H1 (cell line): Measurements from ENCODE around the gene LSM5.

ENCODE experiments used
- CHD1 ChIP-seq: IDR thresholded peaks from 2 replicates; pipeline ENCODE4 v1.6.1; 2012; ENCODE audit warnings: low read depth, low read length, improper control_type of control experiment
- EZH2 ChIP-seq: fragments of 200-600 bp; sonication (generic); IDR thresholded peaks from 2 replicates; pipeline ENCODE4 v1.7.1; 2012; ENCODE audit warnings: low read depth, mild to moderate bottlenecking, moderate library complexity, low read length, inconsistent platforms; ENCODE audit not compliant: severe bottlenecking
- JUN ChIP-seq: IDR thresholded peaks from 2 replicates; pipeline ENCODE4 v1.6.1; 2011; ENCODE audit warnings: low read depth, mild to moderate bottlenecking, improper control_type of control experiment, low read length
- POLR2A ChIP-seq, 2 experiments: IDR thresholded peaks; 1 replicate in 1 of 2; 2 replicates in 1 of 2; pipeline ENCODE4 v1.6.1; 2011; ENCODE audit warnings: low read depth in 2 of 2, low read length in 2 of 2, mild to moderate bottlenecking in 2 of 2; ENCODE audit errors: control extremely low read depth in 1 of 2
- POLR2AphosphoS5 ChIP-seq: IDR thresholded peaks from 2 replicates; pipeline ENCODE4 v1.6.1; 2011; ENCODE audit warnings: low read depth, low read length
- SIN3A ChIP-seq, 2 experiments: IDR thresholded peaks in 1 of 2; conservative IDR thresholded peaks in 1 of 2; 2 replicates each; pipeline ENCODE4 v1.6.1; 2011 to 2012; ENCODE audit warnings: low read length in 2 of 2, improper control_type of control experiment in 1 of 2, low read depth in 1 of 2, mild to moderate bottlenecking in 1 of 2
- TF ChIP-seq, protein P1 (sequence below), 3 experiments: IDR thresholded peaks; 1 replicate in 2 of 3; 2 replicates in 1 of 3; pipeline versions ENCODE4 v1.5.1 to v1.6.1; 2011; ENCODE audit warnings: low read length in 3 of 3, mild to moderate bottlenecking in 3 of 3, inconsistent platforms in 2 of 3, low read depth in 1 of 3, moderate library complexity in 1 of 3; ENCODE audit not compliant: insufficient read depth in 1 of 3; ENCODE audit errors: control extremely low read depth in 1 of 3

DNA sequence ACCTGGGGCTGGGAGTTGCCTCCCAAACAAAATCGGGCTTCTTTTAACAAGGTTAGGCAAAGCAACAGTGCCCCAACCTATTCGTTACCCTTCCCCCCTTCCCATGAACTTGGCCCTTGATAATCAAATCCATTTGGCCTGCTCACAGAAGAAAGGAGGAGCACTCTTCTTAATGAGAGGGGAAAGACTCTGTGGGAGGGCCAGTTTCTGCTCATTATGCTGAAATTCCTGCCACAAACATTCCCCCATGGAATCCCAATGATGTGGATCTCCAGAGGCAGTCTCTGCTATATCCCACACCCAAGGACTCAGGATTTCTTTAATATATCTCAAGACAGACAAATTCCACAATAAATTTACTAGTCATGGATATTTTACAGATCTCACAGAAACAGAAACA, 43.0 kb downstream of the LSM5 start:
- TF ChIP-seq, protein P1, sequence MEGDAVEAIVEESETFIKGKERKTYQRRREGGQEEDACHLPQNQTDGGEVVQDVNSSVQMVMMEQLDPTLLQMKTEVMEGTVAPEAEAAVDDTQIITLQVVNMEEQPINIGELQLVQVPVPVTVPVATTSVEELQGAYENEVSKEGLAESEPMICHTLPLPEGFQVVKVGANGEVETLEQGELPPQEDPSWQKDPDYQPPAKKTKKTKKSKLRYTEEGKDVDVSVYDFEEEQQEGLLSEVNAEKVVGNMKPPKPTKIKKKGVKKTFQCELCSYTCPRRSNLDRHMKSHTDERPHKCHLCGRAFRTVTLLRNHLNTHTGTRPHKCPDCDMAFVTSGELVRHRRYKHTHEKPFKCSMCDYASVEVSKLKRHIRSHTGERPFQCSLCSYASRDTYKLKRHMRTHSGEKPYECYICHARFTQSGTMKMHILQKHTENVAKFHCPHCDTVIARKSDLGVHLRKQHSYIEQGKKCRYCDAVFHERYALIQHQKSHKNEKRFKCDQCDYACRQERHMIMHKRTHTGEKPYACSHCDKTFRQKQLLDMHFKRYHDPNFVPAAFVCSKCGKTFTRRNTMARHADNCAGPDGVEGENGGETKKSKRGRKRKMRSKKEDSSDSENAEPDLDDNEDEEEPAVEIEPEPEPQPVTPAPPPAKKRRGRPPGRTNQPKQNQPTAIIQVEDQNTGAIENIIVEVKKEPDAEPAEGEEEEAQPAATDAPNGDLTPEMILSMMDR (IDR thresholded peaks at IDR 0.05; ENCODE audit: control extremely low read depth in 1 of 3, insufficient read depth in 1 of 3, low read depth in 1 of 3, low read length in 3 of 3): no peak
- TF ChIP-seq JUN (no peak), CHD1 (no peak), POLR2A (IDR thresholded peaks at IDR 0.05; ENCODE audit: control extremely low read depth in 1 of 2, low read depth in 2 of 2, low read length in 2 of 2) (no peak), POLR2AphosphoS5 (no peak), EZH2 (no peak), SIN3A (conservative IDR thresholded peaks at IDR 0.05 in 1 of 2, IDR thresholded peaks at IDR 0.05 in 1 of 2; ENCODE audit: low read depth in 1 of 2, low read length in 2 of 2) (no peak)
